ENCODE data around the gene EHMT1.

GRCh38 chr9:137676998-137677397, 58.2 kb downstream of the EHMT1 start:
- TF ChIP-seq, protein P1, sequence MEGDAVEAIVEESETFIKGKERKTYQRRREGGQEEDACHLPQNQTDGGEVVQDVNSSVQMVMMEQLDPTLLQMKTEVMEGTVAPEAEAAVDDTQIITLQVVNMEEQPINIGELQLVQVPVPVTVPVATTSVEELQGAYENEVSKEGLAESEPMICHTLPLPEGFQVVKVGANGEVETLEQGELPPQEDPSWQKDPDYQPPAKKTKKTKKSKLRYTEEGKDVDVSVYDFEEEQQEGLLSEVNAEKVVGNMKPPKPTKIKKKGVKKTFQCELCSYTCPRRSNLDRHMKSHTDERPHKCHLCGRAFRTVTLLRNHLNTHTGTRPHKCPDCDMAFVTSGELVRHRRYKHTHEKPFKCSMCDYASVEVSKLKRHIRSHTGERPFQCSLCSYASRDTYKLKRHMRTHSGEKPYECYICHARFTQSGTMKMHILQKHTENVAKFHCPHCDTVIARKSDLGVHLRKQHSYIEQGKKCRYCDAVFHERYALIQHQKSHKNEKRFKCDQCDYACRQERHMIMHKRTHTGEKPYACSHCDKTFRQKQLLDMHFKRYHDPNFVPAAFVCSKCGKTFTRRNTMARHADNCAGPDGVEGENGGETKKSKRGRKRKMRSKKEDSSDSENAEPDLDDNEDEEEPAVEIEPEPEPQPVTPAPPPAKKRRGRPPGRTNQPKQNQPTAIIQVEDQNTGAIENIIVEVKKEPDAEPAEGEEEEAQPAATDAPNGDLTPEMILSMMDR (IDR thresholded peaks at IDR 0.05 in 4 of 5, conservative IDR thresholded peaks at IDR 0.05 in 1 of 5) = no peak
- TF ChIP-seq POLR2A (IDR thresholded peaks at IDR 0.05) = no peak
